Measurements from ENCODE around the gene BANP. TPM values are rescaled to one million over a fixed set of nuclear protein-coding genes. Genes with fewer than 3 reads are reported as not detected.
"Not testable (repeated sequence)": the region's sequence is repeated elsewhere in the genome, so short reads cannot be mapped to it uniquely, and the experiment has no call there.

BANP gene
- total RNA-seq, 1 experiment from 2014 or later: 49.6 TPM

DNA sequence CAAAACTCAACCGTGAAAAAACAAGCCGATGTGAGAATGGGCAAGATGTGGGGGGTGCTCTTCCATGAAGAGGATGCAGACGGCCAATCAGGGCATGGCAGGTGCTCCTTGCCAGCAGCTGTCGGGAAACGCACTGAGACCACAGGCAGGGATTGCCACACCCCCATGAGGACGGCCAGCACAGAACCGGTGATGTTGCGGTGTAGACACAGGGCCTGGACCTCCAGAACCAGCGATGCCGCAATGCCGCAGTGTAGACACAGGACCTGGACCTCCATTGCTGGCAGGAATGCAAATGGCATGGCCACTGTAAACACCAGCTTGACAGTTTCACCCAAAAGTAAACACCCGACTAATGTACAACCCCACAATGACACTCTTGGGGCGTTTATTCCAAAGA, 164.9 kb downstream of the BANP start:
- TF ChIP-seq, protein P1, sequence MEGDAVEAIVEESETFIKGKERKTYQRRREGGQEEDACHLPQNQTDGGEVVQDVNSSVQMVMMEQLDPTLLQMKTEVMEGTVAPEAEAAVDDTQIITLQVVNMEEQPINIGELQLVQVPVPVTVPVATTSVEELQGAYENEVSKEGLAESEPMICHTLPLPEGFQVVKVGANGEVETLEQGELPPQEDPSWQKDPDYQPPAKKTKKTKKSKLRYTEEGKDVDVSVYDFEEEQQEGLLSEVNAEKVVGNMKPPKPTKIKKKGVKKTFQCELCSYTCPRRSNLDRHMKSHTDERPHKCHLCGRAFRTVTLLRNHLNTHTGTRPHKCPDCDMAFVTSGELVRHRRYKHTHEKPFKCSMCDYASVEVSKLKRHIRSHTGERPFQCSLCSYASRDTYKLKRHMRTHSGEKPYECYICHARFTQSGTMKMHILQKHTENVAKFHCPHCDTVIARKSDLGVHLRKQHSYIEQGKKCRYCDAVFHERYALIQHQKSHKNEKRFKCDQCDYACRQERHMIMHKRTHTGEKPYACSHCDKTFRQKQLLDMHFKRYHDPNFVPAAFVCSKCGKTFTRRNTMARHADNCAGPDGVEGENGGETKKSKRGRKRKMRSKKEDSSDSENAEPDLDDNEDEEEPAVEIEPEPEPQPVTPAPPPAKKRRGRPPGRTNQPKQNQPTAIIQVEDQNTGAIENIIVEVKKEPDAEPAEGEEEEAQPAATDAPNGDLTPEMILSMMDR (IDR thresholded peaks at IDR 0.05; ENCODE audit: unreplicated experiment): no peak
- peaks cover 41% of the 10 kb centered on the region for H3K27me3 Mint-ChIP-seq (ENCODE audit: unreplicated experiment)
- no peak for DNase-seq
- BruUV-seq (replicated peaks): no TSS peak
- H3K36me3 Mint-ChIP-seq (ENCODE audit: insufficient read depth, unreplicated experiment): peaks cover 10% of the 10 kb centered on the region
- H3K4me1 Mint-ChIP-seq (ENCODE audit: low read depth, unreplicated experiment): peaks cover 20% of the 10 kb centered on the region
- H3K4me3 Mint-ChIP-seq (ENCODE audit: low read depth, unreplicated experiment): no peak overlapping the region
- H3K27ac Mint-ChIP-seq (ENCODE audit: unreplicated experiment): no peak overlapping the region
- intact Hi-C loops (cut with micrococcal nuclease; ENCODE audit: unreplicated experiment): no loop called here
- no peaks in the 10 kb centered on the region for H3K9me3 Mint-ChIP-seq (ENCODE audit: low read depth, unreplicated experiment)
- CTCF ChIA-PET: interaction anchor here (0.6 kb wide), 1 partner anchor 9 kb away, joined by 3 read pairs; no protein-coding TSS in a partner anchor

DNA sequence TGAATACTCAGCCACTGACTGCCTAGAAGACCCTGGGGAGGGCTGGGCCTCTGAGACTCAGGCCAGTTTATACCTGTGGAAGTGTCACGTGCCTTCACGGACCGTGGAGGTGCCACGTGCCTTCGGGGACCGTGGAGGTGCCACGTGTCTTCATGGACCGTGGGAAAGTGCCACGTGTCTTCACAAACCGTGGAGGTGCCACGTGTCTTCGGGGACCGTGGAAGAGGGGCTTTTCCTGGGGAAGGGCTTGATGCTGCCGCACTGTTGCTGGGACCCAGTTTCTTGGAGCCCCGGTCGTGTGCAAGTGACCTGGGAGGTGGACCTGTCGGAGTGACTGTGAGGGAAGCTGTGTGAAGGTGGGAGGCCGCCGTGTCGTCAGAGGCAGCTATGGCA, 166.2 kb downstream of the BANP start:
- intact Hi-C loops (cut with micrococcal nuclease; ENCODE audit: unreplicated experiment): no loop called here
- CTCF ChIA-PET: no interaction called here
- H3K4me3 Mint-ChIP-seq (ENCODE audit: low read depth, unreplicated experiment): no peak overlapping the region
- H3K27ac Mint-ChIP-seq (ENCODE audit: unreplicated experiment): no peak overlapping the region
- DNase-seq: no peak
- peaks cover 20% of the 10 kb centered on the region for H3K4me1 Mint-ChIP-seq (ENCODE audit: low read depth, unreplicated experiment)
- TF ChIP-seq, protein P1 (IDR thresholded peaks at IDR 0.05; ENCODE audit: unreplicated experiment): no peak
- H3K27me3 Mint-ChIP-seq (ENCODE audit: unreplicated experiment): peaks cover 27% of the 10 kb centered on the region
- BruUV-seq (replicated peaks): no TSS peak
- no peaks in the 10 kb centered on the region for H3K9me3 Mint-ChIP-seq (ENCODE audit: low read depth, unreplicated experiment)
- peaks cover 10% of the 10 kb centered on the region for H3K36me3 Mint-ChIP-seq (ENCODE audit: insufficient read depth, unreplicated experiment)

DNA sequence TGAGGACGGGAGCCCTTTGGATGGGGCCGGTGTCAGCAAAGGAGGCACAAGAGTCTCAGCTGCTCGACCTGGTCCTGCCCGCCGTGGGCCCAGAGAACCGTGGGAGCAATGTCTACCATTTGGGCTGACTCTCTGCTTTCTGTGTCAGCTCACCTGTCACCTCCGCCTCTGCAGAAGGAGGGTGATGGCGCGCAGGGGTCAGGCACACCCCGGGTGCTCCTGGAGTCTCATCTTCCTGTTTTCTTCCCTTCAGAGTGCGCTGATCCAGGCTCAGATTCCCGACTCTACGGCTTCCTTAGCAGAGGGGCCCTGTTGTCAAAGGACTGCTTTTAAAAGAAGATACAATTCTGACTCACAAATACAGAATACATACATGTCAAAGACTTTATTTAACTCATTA, 167.1 kb downstream of the BANP start:
- peak; percentile 12 for DNase-seq
- Mint-ChIP-seq H3K27ac (ENCODE audit: unreplicated experiment) (peak overlapping the region; percentile 62), H3K9me3 (ENCODE audit: low read depth, unreplicated experiment) (no peaks in the 10 kb centered on the region), H3K27me3 (ENCODE audit: unreplicated experiment) (peaks cover 21% of the 10 kb centered on the region), H3K4me3 (ENCODE audit: low read depth, unreplicated experiment) (peak overlapping the region; percentile 54), H3K4me1 (ENCODE audit: low read depth, unreplicated experiment) (peaks cover 20% of the 10 kb centered on the region), H3K36me3 (ENCODE audit: insufficient read depth, unreplicated experiment) (peaks cover 10% of the 10 kb centered on the region)
- BruUV-seq (replicated peaks): no TSS peak
- CTCF ChIA-PET: no interaction called here
- TF ChIP-seq, protein P1 (IDR thresholded peaks at IDR 0.05; ENCODE audit: unreplicated experiment): no peak
- intact Hi-C loops (cut with micrococcal nuclease; ENCODE audit: unreplicated experiment): no loop called here

DNA sequence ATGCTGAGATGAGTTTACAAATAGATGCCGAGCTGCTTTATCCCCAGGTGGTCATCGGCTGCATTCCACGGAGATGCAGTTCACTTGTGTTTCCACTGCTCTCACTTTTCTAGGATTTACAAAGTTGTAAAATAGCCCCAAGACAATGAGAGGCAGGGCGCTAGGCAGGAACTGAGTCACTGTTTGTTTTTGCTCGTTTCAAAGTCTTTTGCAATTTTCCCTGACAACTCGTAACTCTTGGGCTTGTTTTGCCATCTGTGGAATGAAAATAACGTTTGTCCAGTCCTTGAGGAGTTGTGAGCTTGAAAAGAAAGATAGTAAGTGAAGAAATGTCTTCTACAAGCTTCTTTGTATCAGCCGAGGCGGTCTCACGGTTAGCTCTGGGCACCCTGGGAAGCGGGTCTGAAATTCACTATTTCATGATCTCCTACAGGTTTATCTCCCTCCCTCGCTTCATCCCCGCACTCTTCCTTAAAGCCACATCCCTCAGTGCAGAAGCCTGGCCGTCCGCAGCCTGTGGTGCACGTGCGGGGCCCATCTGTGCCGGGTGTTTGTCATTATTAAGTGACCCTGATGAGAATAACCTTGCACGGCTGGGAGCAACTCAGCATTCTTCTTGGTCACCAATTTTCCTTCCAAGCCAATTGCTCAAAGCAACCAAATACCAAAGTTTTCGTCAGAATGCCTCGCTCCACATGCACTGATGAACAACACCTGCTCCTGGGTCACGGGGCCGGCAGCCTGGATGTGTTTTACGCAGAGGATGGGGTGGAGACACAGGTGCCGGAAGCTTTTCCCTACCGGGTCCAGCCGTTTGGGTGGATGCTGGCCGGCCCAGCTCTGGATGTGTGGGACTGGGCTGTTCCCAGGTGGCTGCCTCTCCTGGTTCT, 167.9 kb downstream of the BANP start:
- CTCF ChIA-PET; BruUV-seq (replicated peaks); intact Hi-C loops (cut with micrococcal nuclease; ENCODE audit: unreplicated experiment); H3K9me3 Mint-ChIP-seq (ENCODE audit: low read depth, unreplicated experiment): not testable (repeated sequence)
- H3K27me3 Mint-ChIP-seq (ENCODE audit: unreplicated experiment): peaks cover 21% of the 10 kb centered on the region
- peaks cover 20% of the 10 kb centered on the region for H3K4me1 Mint-ChIP-seq (ENCODE audit: low read depth, unreplicated experiment)
- H3K4me3 Mint-ChIP-seq (ENCODE audit: low read depth, unreplicated experiment): peak overlapping the region; percentile 54
- DNase-seq: peak; percentile 41
- H3K27ac Mint-ChIP-seq (ENCODE audit: unreplicated experiment): peak overlapping the region; percentile 68
- peaks cover 10% of the 10 kb centered on the region for H3K36me3 Mint-ChIP-seq (ENCODE audit: insufficient read depth, unreplicated experiment)

DNA sequence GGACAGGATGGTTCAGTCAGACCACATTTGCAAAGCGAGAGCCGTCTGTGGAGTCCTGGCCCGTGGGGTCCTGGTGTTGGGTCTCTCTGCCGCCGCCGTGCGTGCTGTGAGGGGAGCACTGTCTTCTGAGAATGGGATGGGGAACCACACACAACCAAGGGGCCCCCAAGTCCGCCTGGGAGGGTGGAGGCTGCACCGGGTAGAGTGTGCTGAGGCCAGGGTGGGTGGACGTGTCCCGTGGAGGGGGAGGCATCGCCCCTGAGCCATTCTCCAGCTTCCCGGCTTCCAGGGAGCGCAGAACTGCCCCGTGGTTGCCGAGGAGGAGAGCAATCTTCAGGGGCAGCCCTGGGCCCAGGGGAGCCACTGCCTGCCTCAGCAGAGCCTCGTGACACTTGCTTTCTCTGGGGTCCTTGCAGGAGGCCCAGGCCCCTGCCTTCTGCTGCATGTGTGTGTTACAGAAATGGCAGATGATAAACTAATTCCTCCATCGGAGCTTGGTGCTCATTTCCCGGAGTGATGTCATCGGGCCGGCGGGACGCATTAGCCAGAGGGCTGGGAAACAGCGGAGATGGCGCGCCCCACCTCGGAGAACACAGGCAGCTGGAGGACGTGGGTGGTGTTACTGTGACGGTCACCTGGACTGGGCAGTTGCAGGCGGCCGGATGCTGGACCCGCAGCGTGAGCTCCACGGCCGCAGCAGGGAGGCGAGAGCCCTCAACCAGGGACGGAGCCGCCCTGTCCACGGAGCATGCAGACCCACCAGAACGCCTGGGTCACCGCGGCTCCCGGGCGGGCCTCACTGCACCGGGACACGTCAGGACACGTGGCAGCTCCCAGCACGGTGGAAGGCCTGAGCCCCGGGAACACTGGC, 168.9 kb downstream of the BANP start:
- H3K27me3 Mint-ChIP-seq (ENCODE audit: unreplicated experiment): peaks cover 17% of the 10 kb centered on the region
- peaks cover 20% of the 10 kb centered on the region for H3K4me1 Mint-ChIP-seq (ENCODE audit: low read depth, unreplicated experiment)
- DNase-seq; CTCF ChIA-PET; intact Hi-C loops (cut with micrococcal nuclease; ENCODE audit: unreplicated experiment); BruUV-seq (replicated peaks); H3K9me3 Mint-ChIP-seq (ENCODE audit: low read depth, unreplicated experiment); H3K4me3 Mint-ChIP-seq (ENCODE audit: low read depth, unreplicated experiment): not testable (repeated sequence)
- H3K36me3 Mint-ChIP-seq (ENCODE audit: insufficient read depth, unreplicated experiment): peaks cover 10% of the 10 kb centered on the region
- peak overlapping the region; percentile 68 for H3K27ac Mint-ChIP-seq (ENCODE audit: unreplicated experiment)

Measured in Calu3 (cell line).